Renal cortex interstitium (tissue), 11 donors: ENCODE results near the gene ZER1. TPM values are rescaled to one million over a fixed set of nuclear protein-coding genes. Genes with fewer than 3 reads are reported as not detected.

ENCODE experiments used
- DNase-seq, 11 donors: peaks; one replicate each; pipeline ENCODE4 v3.0.0-alpha.2; 2013; ENCODE audit warnings: low read depth in 9 of 11, low spot score in 4 of 11; ENCODE audit errors: extremely low read depth in 1 of 11
- polyA plus RNA-seq, 3 donors: library from polyadenylated mRNA; unstranded; fragments of 120-200 nt; gene quantifications; one replicate each; pipeline ENCODE4 v1.2.1, GENCODE V29; 2013; ENCODE audit not compliant: insufficient read length in 3 of 3

Gene ZER1
- polyA plus RNA-seq, 3 donors = 30.9 to 39.2 (median 38.0) TPM

DNA sequence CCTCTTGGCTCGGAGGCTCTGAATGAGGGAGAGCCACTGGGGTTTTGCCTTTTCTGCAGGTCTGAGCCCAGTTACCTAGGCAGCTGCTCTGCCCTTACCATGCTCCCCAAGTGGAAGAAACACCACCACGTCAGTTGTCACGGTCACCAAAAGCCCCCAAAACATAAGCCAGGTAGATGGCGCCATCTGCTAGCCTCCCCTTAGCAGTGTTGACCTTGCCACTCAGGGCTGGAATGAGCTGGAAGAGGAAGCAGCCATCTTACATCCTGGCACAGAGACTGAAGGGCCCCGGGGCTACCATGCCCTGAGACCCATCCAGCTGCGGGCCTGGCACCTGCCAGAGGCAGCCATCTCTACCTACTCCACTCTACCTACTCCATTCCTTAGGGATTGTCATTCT lies 7.4 kb downstream of the ZER1 start:
- DNase-seq = no peak

GRCh38 chr9:128762671-128763449 lies 8.9 kb downstream of the ZER1 start:
- no peak for DNase-seq

DNA sequence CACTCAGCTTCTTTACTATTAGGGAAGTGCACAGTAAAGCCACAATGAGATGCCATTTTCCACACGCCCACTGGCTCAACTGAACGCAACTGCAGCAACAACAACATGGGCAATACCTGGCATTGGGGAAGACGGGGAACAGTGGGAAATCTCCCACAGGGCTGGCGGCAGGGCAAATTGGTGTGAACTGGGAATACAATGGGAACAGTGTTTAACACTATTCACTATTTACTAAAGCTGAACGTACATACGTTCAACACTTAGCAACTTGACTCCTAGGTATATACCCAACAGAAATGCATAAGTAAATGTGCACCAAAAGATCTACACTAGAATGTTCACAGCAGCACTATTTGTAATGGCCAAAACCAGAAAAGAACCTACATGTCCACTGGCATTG lies 14.1 kb downstream of the ZER1 start:
- DNase-seq = no peak

DNA sequence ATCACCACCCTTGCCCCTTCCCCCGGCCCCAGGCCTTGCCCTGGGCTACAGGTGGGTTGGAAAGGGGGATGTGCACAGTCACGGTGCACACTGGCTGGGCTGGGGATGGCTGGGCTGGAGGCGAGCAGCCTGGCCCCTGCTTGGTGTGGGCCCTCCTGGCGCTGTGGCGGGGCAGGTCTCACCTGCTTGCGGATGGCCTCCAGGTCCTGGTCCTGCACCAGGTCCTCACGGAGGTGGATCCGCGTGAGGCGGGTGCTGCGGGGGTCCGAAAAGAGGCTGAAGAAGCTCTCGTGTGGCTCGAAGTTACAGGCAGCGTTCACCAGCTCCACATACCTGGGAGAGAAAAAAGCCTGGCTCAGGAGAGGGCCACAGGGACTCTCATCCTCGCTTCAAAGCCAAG lies 18.1 kb downstream of the ZER1 start:
- no peak for DNase-seq

DNA sequence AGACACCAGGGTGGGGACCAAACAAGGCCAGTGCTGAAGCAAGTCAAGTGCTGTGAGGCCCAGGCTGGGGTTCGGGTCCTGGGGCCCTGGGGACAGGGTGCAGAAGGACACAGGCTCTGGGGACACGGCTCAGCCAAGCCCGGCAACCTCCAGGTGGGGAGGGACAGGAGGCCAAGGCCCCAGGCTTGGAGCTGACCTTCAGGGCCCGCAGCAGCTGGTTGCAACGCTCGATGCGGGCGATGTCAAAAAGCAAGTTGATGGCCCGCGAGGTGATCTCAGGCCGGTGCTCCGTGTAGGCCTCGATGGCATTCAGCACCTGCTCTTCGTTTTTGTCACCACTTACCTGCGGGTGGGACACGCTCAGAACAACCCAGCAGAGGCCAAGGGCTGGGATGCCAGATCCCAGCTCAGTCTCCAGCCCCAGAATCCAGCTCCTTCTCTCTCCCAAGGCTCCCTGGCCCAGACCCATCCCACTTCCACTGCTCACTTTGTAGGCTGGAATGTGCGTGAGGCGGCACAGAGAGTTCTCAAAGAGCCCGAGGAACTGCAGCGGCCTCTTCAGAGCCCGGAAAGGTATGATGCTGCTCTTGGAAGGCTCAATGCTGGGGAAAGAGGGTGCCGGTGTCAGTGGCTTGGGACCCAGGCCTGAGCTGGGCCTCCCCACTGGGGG lies 20.7 kb downstream of the ZER1 start:
- no peak for DNase-seq

DNA sequence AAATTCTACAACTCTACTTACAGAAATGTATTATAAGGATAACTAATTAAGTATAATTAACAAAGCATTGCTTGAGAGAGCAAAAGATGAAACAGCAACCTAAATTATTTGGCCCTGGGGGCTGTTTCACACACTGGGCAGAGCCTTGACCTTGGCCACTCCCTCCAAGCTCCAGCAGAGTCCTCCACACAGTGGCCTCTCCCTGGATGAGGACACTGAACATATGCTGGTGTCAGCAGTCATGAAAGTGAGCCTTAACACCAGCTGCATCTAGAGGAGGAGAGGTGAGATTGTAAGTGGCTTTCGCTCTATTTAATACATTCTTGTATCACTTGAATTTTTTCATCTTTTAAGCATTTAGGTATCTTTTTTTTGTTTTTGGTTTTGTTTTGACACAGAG lies 24.5 kb downstream of the ZER1 start:
- no peak for DNase-seq

- DNase-seq = no peak
These were observed 28.3 kb downstream of the ZER1 start for GRCh38 chr9:128743421-128743820.

DNA sequence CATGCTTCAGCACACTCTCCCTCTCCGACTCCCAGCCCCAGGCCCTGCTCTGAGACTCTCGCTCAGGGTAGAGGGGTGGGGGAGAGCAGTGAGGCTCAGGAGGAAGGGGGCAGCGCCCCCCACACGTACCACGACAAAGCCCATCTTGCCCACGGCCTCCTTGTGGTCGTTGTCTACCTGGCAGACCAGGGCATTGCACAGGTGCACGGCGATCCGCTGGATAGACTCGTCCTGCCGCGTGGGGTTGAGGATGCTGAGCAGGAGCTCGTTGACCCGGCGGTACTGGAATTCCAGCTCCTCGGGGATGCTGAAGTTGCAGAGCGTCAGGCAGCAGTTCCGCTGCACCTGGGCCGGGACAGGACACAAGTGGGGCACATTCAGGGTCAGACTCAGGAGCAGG lies 29.3 kb downstream of the ZER1 start:
- DNase-seq = no peak

DNA sequence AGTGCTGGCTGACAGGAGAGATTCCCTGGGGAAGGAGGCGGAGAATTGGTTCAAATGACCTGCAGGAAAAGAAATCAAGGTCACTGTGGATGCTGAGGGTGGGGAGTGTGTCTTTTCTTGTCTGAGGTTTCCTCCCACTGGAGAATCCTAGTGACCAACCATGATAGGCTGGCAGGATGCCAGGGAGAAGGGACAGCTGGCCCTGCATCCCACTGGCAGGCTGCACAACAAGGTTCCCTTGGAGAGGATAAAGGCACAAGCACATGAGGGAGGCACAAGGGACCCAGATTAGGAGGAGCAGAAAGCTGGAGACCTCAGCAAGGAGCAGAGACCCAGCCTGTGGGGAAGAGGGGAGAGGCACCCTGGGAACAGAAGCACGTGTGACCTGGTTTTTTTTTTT lies 36.4 kb downstream of the ZER1 start:
- DNase-seq = no peak

DNA sequence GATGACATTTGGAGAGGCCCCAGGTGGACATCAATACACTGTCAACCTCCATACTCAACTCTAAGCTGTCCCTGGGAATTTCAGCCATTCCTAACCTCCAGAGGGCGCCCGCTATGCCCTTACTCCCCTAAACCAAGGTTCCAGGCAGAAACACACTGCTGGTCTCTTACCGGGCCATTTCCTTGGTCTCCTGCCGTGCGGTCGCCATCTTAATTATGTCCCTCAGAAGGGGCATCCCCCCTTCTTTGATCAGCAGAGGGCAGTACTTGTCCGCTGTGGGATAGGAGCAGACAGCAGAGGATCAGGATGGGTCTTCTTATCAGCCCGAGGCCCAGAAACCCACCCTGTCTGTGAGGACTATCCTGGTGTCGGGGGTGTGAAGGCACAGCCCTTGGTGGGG lies 38.5 kb downstream of the ZER1 start:
- DNase-seq = peak; percentile 54 to 82 (median 67)

- DNase-seq = no peak
These were observed 39.2 kb downstream of the ZER1 start for GRCh38 chr9:128732576-128732975.

DNA sequence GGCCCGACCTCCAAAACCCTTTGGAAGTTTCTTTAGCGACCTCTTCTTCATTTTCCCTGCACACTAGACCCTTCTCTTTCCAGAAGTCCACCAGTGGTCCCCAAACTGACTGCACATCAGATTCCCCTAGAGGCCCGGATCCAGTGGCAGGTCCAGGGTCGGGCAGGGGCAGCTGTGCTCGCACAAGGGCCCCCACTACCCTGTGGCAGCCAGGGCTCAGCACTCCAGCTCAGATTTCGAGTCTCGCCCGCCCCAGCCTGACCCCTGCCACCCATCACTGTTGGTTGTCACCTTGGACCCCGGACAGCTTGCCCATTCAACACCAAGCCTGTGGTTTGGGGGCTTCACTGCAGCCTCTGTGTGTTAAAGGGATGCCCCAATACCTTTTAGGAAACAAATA lies 40.0 kb downstream of the ZER1 start:
- DNase-seq = no peak

- DNase-seq = no peak
These were observed 40.6 kb downstream of the ZER1 start for GRCh38 chr9:128731093-128731492.

DNA sequence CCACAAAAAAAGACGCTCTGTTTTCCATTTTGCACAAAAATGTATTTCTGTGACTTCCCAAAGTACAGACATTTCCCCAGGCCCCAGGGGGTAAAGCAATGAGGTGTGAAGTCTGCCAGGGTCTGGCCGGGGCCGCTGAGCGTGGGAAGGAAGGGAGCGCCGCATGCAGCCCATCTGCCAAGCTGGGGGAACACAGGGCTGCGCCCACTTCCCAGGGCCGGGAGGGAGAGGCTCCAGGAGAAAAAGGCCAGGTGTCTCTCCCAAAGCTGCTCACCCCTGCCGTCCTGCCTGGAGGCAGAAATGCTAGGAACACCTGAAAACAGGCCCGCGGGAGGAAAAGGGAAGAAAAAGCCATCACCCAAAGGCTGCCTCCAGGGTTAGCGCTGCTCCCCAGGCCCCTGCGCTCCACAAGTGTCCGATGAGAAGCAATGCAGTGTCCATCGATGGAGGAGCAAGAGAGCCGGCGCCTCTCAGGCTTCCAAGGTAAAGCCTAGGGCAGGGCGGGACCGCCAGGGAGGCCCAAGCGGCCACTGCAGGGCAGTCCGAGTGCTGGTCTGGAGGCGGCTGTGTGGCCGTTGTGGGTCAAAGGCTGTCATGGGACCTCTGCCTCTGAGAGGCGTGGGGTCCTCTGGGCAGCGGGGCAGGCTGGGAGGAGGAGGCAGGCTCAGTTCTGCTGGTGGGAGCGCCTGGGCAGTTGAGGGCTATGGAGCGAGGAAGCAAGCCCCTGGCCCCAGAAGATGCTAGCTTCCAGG lies 41.8 kb downstream of the ZER1 start:
- no peak for DNase-seq

- DNase-seq = no peak
These were observed 42.4 kb downstream of the ZER1 start for GRCh38 chr9:128729302-128729701.

- DNase-seq = no peak
These were observed 43.4 kb downstream of the ZER1 start for GRCh38 chr9:128728298-128728697.

DNA sequence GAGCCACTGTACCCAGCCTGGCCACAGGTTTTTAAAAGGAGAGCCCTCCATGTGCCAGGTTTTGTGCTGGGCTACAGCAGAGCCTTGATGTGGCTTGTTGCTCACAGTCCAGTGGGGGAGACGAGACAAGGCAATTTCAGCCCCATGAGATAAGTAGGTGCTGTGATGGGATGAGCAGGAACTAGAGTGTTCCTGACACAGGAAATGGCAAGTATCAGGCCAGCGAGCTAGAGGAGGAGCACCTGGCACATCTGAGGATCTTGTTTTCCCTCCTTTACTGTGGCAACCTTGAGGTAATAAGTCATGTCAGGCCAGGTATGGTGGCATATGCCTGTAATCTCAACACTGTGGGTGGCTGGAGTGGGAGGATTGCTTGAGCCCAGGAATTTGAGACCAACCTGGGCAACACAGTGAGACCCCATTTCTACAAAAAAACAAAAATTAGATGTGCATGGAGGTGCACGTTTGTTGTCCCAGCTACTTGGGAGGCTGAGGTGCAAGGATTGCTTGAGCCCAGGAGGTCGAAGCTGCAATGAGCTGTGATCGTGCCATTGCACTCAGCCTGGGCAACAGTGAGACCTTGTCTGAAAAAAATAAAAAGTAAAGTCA lies 44.0 kb downstream of the ZER1 start:
- no peak for DNase-seq

DNA sequence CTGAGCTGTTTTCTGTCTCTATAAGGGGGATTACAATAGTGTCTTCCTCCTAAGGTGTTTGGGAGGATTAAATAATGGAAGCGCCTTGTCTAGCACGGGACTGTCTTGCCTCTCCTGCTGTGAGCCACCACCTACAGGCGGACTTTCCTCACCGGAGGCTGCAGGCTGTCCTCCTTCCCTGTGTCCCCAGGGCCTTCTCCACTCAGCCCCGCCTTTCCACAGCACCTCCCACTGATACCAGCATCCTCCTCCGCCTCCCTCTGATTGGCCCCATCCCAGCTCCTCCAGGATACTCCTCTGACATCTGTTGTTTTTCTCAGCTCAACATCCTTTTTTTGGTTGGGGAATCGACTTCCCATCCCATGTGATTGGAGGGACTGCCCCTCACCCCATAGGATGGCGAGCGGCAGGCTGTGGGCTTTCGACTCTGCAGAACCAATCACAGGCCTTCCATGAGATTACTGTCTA lies 46.9 kb downstream of the ZER1 start:
- DNase-seq = no peak

DNA sequence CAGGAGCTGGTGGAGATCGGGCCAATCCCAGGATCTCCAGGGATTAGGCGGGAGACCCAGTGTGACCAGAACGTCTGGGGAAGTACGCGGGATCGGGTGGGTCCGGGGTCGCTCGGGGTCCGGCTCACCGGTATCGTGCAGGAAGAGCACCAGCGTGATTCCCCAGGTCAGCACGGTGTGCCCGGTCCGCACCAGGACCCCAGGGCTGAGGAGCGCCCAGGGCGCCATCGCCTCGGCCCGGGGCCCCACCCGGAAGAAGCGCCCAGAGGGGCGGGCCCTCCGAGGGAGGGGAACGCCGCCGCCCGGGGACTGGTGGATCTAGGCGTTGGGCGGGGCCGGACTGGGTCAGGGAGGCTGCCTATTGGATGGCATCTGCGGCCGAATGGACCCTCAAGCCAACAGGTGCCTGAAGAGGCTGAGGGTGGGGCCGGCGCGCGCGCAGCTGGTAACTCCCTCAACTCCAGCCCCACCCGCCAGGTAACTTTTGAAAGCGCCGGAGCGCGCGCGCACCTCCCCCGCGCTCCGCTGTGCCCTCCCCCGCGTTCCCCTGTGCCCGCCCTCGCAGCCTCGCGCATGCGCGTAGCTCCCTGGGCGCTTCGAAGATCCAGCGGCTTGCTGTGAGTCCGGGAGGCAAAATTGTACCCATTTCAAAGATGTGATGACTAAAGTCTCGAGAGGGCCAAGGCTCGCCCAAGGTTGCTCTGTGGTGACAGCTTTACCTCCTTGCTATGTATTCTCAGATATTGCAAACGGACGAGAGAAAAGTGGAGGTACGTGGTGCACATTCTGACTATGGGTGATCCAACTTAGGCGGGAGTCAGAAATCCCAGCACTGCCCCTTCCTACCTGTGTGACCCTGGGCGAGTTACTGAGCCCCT lies 47.6 kb downstream of the ZER1 start, which contains the start of gene ZDHHC12:
Gene ZDHHC12 (minus strand): TSS at position 262 of the 878 bp plus-strand sequence. CDS start 34 bp downstream, at position 228.
- peak; percentile 70 to 93 (median 86) for DNase-seq
